Putamen (tissue), 1 donor: ENCODE results near the gene CDH4.

Experiments used
- DNase-seq: peaks from one replicate; pipeline ENCODE4 v3.0.0-alpha.2; 2016; ENCODE audit warnings: low spot score

Gene CDH4

GRCh38 chr20:61608275-61609085 lies 356.4 kb downstream of the CDH4 start:
- no peak for DNase-seq

- no peak for DNase-seq
These were observed 357.4 kb downstream of the CDH4 start for GRCh38 chr20:61609461-61609860.

- no peak for DNase-seq
These were observed 359.5 kb downstream of the CDH4 start for GRCh38 chr20:61611401-61612180.

GRCh38 chr20:61613917-61614705 lies 362.1 kb downstream of the CDH4 start:
- no peak for DNase-seq

- DNase-seq: no peak
These were observed 362.6 kb downstream of the CDH4 start for GRCh38 chr20:61614706-61615100.

- DNase-seq: no peak
These were observed 363.7 kb downstream of the CDH4 start for GRCh38 chr20:61615806-61616205.

GRCh38 chr20:61619751-61620150 lies 367.7 kb downstream of the CDH4 start:
- DNase-seq: peak; percentile 12

- no peak for DNase-seq
These were observed 368.1 kb downstream of the CDH4 start for GRCh38 chr20:61620174-61620573.

GRCh38 chr20:61621035-61621730 lies 369.1 kb downstream of the CDH4 start:
- DNase-seq: peak; percentile 14

- DNase-seq: no peak
These were observed 369.8 kb downstream of the CDH4 start for GRCh38 chr20:61621852-61622251.

GRCh38 chr20:61623451-61623850 lies 371.4 kb downstream of the CDH4 start:
- no peak for DNase-seq

- no peak for DNase-seq
These were observed 373.2 kb downstream of the CDH4 start for GRCh38 chr20:61625246-61625645.

- DNase-seq: no peak
These were observed 374.4 kb downstream of the CDH4 start for GRCh38 chr20:61626412-61626811.

GRCh38 chr20:61627791-61628415 lies 375.8 kb downstream of the CDH4 start:
- no peak for DNase-seq

- DNase-seq: no peak
These were observed 376.4 kb downstream of the CDH4 start for GRCh38 chr20:61628480-61628879.

- no peak for DNase-seq
These were observed 377.0 kb downstream of the CDH4 start for GRCh38 chr20:61628901-61629601.

GRCh38 chr20:61629602-61630390 lies 377.7 kb downstream of the CDH4 start:
- no peak for DNase-seq

- no peak for DNase-seq
These were observed 378.3 kb downstream of the CDH4 start for GRCh38 chr20:61630391-61630650.

- no peak for DNase-seq
These were observed 378.8 kb downstream of the CDH4 start for GRCh38 chr20:61630816-61631215.

GRCh38 chr20:61631751-61632150 lies 379.7 kb downstream of the CDH4 start:
- no peak for DNase-seq
